ENCODE data around the gene AMER2. TPM values are rescaled to one million over a fixed set of nuclear protein-coding genes. Genes with fewer than 3 reads are reported as not detected.
"Not testable (repeated sequence)": the region's sequence is repeated elsewhere in the genome, so short reads cannot be mapped to it uniquely, and the experiment has no call there.

The AMER2 gene
- total RNA-seq, 1 donor from 2014 or later, result not detected

- TF ChIP-seq CTCF (IDR thresholded peaks at IDR 0.05; ENCODE audit: borderline replicate concordance), result no peak
- no peaks in the 10 kb centered on the region for H3K9me3 ChIP-seq (replicated peaks)
- no peak overlapping the region for H3K4me3 ChIP-seq
- no peaks in the 10 kb centered on the region for H3K36me3 ChIP-seq
- H3K27me3 ChIP-seq (ENCODE audit: low read depth), result peaks cover 81% of the 10 kb centered on the region
- intact Hi-C loops (cut with micrococcal nuclease), result no loop called here
- DNase-seq, result no peak
- no peak overlapping the region for H3K27ac ChIP-seq (replicated peaks)
- H3K4me1 ChIP-seq, result peaks cover 16% of the 10 kb centered on the region
Observed at GRCh38 chr13:25167382-25168174, 4.5 kb downstream of the AMER2 start.

- H3K36me3 ChIP-seq, result no peaks in the 10 kb centered on the region
- TF ChIP-seq CTCF (IDR thresholded peaks at IDR 0.05; ENCODE audit: borderline replicate concordance), result no peak
- intact Hi-C loops (cut with micrococcal nuclease), result no loop called here
- H3K4me1 ChIP-seq, result peaks cover 7% of the 10 kb centered on the region
- no peaks in the 10 kb centered on the region for H3K9me3 ChIP-seq (replicated peaks)
- peaks cover 74% of the 10 kb centered on the region for H3K27me3 ChIP-seq (ENCODE audit: low read depth)
- no peak overlapping the region for H3K27ac ChIP-seq (replicated peaks)
- no peak overlapping the region for H3K4me3 ChIP-seq
- DNase-seq, result no peak
Observed at GRCh38 chr13:25166306-25166705, 5.8 kb downstream of the AMER2 start.

GRCh38 chr13:25165663-25166062 lies 6.4 kb downstream of the AMER2 start:
- Histone ChIP-seq H3K9me3 (replicated peaks) (no peaks in the 10 kb centered on the region), H3K4me1 (peaks cover under 1% of the 10 kb centered on the region), H3K27ac (replicated peaks) (no peak overlapping the region), H3K27me3 (ENCODE audit: low read depth) (peaks cover 74% of the 10 kb centered on the region), H3K4me3 (no peak overlapping the region), H3K36me3 (no peaks in the 10 kb centered on the region)
- TF ChIP-seq CTCF (IDR thresholded peaks at IDR 0.05; ENCODE audit: borderline replicate concordance), result no peak
- intact Hi-C loops (cut with micrococcal nuclease), result no loop called here
- DNase-seq, result no peak

- H3K4me3 ChIP-seq; H3K4me1 ChIP-seq; DNase-seq; intact Hi-C loops (cut with micrococcal nuclease); H3K27ac ChIP-seq (replicated peaks); H3K36me3 ChIP-seq; H3K9me3 ChIP-seq (replicated peaks): not testable (repeated sequence)
- peaks cover 70% of the 10 kb centered on the region for H3K27me3 ChIP-seq (ENCODE audit: low read depth)
Observed at GRCh38 chr13:25165163-25165562, 6.9 kb downstream of the AMER2 start.

GRCh38 chr13:25157681-25158080 lies 14.4 kb downstream of the AMER2 start:
- Histone ChIP-seq H3K27ac (replicated peaks) (no peak overlapping the region), H3K4me3 (no peak overlapping the region), H3K27me3 (ENCODE audit: low read depth) (peaks cover 47% of the 10 kb centered on the region), H3K36me3 (no peaks in the 10 kb centered on the region), H3K9me3 (replicated peaks) (no peaks in the 10 kb centered on the region), H3K4me1 (no peaks in the 10 kb centered on the region)
- DNase-seq, result no peak
- no peak for TF ChIP-seq CTCF (IDR thresholded peaks at IDR 0.05; ENCODE audit: borderline replicate concordance)
- intact Hi-C loops (cut with micrococcal nuclease), result no loop called here

- no peak for DNase-seq
- peaks cover 72% of the 10 kb centered on the region for H3K27me3 ChIP-seq (ENCODE audit: low read depth)
- H3K4me1 ChIP-seq, result no peaks in the 10 kb centered on the region
- no peaks in the 10 kb centered on the region for H3K9me3 ChIP-seq (replicated peaks)
- no peak for TF ChIP-seq CTCF (IDR thresholded peaks at IDR 0.05; ENCODE audit: borderline replicate concordance)
- no peak overlapping the region for H3K27ac ChIP-seq (replicated peaks)
- intact Hi-C loops (cut with micrococcal nuclease), result no loop called here
- H3K36me3 ChIP-seq, result no peaks in the 10 kb centered on the region
- no peak overlapping the region for H3K4me3 ChIP-seq
Observed at GRCh38 chr13:25153736-25154135, 18.4 kb downstream of the AMER2 start.
